Measurements from ENCODE around the gene MBTD1. TPM values are rescaled to one million over a fixed set of nuclear protein-coding genes. Genes with fewer than 3 reads are reported as not detected.

MBTD1 gene
- total RNA-seq, 1 experiment from 2014 or later = 5.9 TPM

DNA sequence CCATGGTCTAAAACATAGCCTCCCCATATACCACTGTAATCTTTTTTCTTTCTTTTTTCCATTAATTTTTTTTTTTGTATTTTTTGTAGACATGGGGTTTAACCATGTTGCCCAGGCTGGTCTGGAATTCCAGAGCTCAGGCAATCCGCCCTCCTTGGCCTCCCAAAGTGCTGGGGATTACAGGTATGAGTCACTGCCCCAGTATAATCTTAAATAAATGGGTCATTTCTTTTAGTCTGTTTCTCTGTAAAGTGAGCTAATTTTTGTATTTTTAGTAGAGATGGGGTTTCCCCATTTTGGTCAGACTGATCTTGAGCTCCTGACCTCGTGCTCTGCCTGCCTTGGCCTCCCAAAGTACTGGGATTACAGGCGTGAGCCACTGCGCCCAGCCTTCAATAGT lies 112.2 kb downstream of the MBTD1 start:
- DNase-seq (ENCODE audit: low read depth) = peak; percentile 45

DNA sequence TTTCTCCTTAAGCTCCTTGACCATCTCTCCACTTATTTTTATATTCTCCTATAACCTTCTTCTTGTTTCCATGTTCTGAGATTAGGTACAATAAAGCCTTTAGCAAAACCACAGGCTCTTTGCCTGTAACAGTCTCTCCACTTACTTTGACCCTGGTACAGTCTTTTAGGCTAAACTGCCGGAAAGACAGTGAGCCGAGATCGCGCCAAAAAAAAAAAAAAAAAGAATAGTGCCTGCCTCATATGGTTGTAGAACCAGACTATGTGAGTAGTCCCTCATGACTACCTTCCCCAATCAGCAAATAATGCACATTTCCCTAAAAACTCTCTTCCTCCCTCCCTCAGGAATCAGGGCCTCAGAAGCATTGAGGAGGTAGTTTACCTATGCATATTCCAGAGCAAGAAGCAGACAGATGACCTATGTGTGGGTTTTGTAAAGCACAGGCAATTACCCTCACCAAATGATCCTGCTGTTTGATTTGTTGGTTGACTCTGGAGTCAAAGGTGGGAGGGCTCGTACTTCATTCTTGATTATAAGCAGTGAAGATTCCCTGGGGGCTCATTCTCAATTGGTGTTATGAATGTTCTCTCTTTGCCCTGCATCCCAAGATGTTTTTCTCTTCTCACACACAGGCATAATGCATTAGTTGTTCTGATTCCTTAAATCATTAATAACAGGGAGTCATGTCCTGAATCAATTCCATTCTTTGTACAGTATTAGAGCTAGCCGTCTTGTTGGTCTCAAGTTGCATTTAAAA lies 115.4 kb downstream of the MBTD1 start:
- DNase-seq (ENCODE audit: low read depth) = no peak

DNA sequence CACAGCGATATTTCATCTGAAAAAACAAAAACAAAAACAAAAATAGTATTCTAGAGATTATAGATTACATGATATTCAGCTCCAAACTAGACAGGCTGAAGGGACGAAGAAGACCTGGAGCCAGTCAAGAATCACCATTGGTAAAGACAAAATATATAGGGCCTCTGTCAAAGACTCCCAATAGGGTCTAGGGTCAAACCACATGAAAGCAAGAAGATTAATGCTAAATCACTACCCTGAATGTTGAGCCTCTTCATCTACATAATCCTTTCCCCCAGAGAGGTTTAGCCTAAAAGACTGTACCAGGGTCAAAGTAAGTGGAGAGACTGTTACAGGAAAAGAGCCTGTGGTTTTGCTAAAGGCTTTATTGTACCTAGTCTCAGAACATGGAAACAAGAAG lies 117.3 kb downstream of the MBTD1 start:
- no peak for DNase-seq (ENCODE audit: low read depth)

DNA sequence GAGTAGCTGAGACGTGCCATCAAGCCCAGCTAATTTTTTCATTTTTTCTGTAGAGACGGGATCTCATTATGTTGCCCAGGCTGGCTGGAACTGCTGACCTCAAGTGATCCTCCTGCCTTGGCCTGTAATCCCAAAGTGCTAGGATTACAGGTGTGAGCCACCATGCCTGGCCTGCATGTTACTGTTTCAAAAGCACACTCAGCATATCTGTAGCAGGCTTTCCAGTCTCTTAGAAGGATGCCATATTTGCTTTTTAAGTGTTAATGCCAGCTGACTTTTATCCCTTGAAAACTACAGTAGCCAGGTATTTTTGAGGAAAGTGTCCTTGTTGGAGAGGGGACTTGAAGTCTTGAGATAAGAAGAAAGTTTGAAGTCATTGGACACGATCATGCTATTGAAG lies 123.9 kb downstream of the MBTD1 start:
- DNase-seq (ENCODE audit: low read depth) = no peak

DNA sequence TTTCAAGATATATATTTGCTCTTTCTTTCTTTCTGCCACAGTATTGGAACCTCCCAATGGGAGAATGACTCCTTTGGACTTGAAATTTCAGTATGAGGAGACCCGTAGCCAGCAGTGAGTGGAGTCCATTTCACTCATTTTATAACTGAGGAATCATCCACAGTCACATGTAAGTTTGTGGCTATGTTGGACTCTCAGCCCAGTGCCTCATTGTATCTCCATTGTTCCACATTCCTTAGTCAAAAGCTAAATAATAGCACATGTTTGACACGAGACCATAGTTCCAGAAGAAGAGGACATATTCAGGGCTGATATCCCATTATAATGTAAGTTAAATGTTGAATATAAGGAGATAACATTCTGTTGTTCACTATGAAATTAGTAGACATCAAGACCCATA lies 126.5 kb downstream of the MBTD1 start:
- peak; percentile 9 for DNase-seq (ENCODE audit: low read depth)

DNA sequence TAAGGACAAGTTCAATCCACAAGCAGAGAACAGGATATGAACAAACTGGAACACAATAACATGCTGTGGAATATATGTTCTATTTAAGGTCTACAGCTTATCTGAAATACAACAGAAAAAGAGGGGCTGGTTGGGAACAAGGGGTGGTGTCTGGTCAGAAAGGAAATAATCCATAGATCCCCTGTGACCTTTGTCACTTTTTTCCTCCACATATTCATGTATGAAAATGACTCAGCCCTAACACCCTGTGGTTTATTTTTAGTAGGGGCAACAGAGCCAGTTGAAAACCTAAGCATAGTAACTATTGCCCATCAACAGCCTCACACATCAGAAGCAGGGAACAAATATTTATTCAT lies 126.9 kb downstream of the MBTD1 start:
- DNase-seq (ENCODE audit: low read depth) = peak; percentile 50

DNA sequence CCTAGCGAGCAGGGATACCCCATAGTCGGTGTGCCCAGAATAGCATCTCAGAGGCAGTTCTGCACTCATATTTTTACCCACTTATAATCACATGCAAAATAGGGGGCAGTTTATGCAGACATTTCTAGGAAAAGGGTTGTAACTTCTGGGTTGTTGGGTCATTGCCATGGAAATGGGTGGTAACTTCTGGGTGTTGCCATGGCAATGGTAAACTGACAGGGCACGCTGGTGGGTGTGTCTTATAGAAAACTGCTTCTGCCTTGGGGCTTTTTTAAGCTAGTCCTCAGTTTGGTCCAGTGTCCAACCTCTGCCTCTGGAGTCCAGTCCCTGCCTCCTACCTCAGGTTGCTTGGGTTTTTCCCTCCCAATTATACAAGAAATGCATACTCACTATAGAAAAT lies 131.8 kb downstream of the MBTD1 start:
- peak; percentile 24 for DNase-seq (ENCODE audit: low read depth)

Other genes with a start within 250 kb of the MBTD1 start
- 83.7 and 89.6 TPM in 2 replicates for gene SPAG9, start 139.2 kb downstream of the MBTD1 start, total RNA-seq (2014; rRNA removed)
- gene NME1, start 106.5 kb downstream of the MBTD1 start, total RNA-seq (2014; rRNA removed) = 234 and 259 TPM in 2 replicates
- gene NME2, start 93.6 kb downstream of the MBTD1 start, total RNA-seq (2014; rRNA removed) = 683 and 689 TPM in 2 replicates
- 65.1 and 67.6 TPM in 2 replicates for gene UTP18, start 497 bp upstream of the MBTD1 start, total RNA-seq (2014; rRNA removed)

Data from LHCN-M2 (cell line).